ENCODE data around the gene PIGP. TPM values are rescaled to one million over a fixed set of nuclear protein-coding genes. Genes with fewer than 3 reads are reported as not detected.

The PIGP gene
- total RNA-seq, 1 experiment from 2014 or later = 13.2 TPM

GRCh38 chr21:37060296-37060695, 12.6 kb downstream of the PIGP start:
- H2BK120ac ChIP-seq (ENCODE audit: low read depth, low read length, poor library complexity, severe bottlenecking) = no peak overlapping the region
- H3K56ac ChIP-seq (ENCODE audit: insufficient read length, low read depth, low read length) = no peak overlapping the region
- H2BK20ac ChIP-seq (ENCODE audit: low read depth, low read length, poor library complexity, severe bottlenecking) = no peak overlapping the region
- H2AFZ ChIP-seq (ENCODE audit: low read length) = no peak overlapping the region
- no peak overlapping the region for H3K4ac ChIP-seq (ENCODE audit: low read depth, low read length)
- Mint-ChIP-seq H3K27me3 (ENCODE audit: low read depth) (peaks cover 19% of the 10 kb centered on the region), H3K4me1 (peaks cover 32 to 43% of the 10 kb centered on the region in 2 experiments), H3K9me3 (peaks cover 7 to 8% of the 10 kb centered on the region in 2 experiments; a peak in 3 of 5 replicates), H3K4me3 (no peak overlapping the region), H3K36me3 (ENCODE audit: insufficient read depth in 1 of 3, low read depth in 3 of 3) (peaks cover 0 to 13% (median 0%) of the 10 kb centered on the region in 3 experiments; a peak in 3 of 7 replicates), H3K27ac (peak overlapping the region in 1 of 3 experiments; percentile 34; a peak in 2 of 7 replicates)
- H2BK5ac ChIP-seq (ENCODE audit: insufficient read length, low read length) = no peak overlapping the region
- no peak overlapping the region for H4K5ac ChIP-seq (ENCODE audit: insufficient read length, low read depth, low read length)
- no peaks in the 10 kb centered on the region for H3K23me2 ChIP-seq (ENCODE audit: insufficient read length, low read depth, low read length, poor library complexity, severe bottlenecking)
- no peaks in the 10 kb centered on the region for H3K79me2 ChIP-seq (ENCODE audit: insufficient read depth, low read length)
- no peak overlapping the region for H3K27ac ChIP-seq (ENCODE audit: insufficient read length, low read depth, low read length)
- no peaks in the 10 kb centered on the region for H3K9me3 ChIP-seq (ENCODE audit: control insufficient read depth, low read depth, low read length)
- no peak overlapping the region for H4K91ac ChIP-seq (ENCODE audit: insufficient read length, low read depth, low read length)
- no peak overlapping the region for H2BK15ac ChIP-seq (ENCODE audit: low read depth, low read length)
- peak; percentile 76 for DNase-seq
- H3T11ph ChIP-seq (ENCODE audit: low read length) = no peak overlapping the region
- no peak overlapping the region for H2BK12ac ChIP-seq (ENCODE audit: insufficient read length, low read depth, low read length)
- H3K23ac ChIP-seq (ENCODE audit: insufficient read length, low read depth, low read length) = no peak overlapping the region
- H3K18ac ChIP-seq (ENCODE audit: insufficient read length, low read depth, low read length) = peak overlapping the region; percentile 69
- peaks cover 3% of the 10 kb centered on the region; the same call in 1 of the 2 replicates for H3K4me1 ChIP-seq (ENCODE audit: insufficient read depth, low read length)
- no peak overlapping the region for H4K8ac ChIP-seq (replicated peaks; ENCODE audit: insufficient read length, low read depth, low read length)
- no peaks in the 10 kb centered on the region for H3K79me1 ChIP-seq (ENCODE audit: insufficient read depth, low read depth, low read length, poor library complexity, severe bottlenecking)
- H3K14ac ChIP-seq (ENCODE audit: insufficient read depth, low read length) = no peak overlapping the region
- H3K9ac ChIP-seq (ENCODE audit: extremely low read depth, insufficient read length, low read length) = no peak overlapping the region
- no peak overlapping the region for H3K4me2 ChIP-seq (ENCODE audit: insufficient read depth, insufficient read length, low read length)
- H3K27me3 ChIP-seq (ENCODE audit: insufficient read depth, low read length) = no peaks in the 10 kb centered on the region; the same call in 1 of the 2 replicates
- no peak for TF ChIP-seq CTCF (conservative IDR thresholded peaks at IDR 0.05)
- H2AK5ac ChIP-seq (ENCODE audit: insufficient read length, low read length) = no peak overlapping the region
- WGBS (ENCODE audit: extremely low coverage, insufficient read length, low lambda C conversion rate) = no CpG with 5 or more reads among the region's 1 CpG
- H4K20me1 ChIP-seq (ENCODE audit: control insufficient read depth, insufficient read depth, insufficient read length) = no peaks in the 10 kb centered on the region

All from H9 (cell line).